Ovary (tissue), 3 donors: ENCODE results near the gene DLG1.

Experiments
- POLR2A ChIP-seq: fragments of 450-650 bp; IDR thresholded peaks from one replicate; pipeline ENCODE4 v1.6.1; 2017; ENCODE audit warnings: antibody characterized with exemption, mild to moderate bottlenecking, moderate library complexity
- TF ChIP-seq, protein P1 (sequence below), 3 donors: fragments of 450-650 bp in 2 of 3; fragments of 200-600 bp in 1 of 3; IDR thresholded peaks; one replicate each; pipeline versions ENCODE4 v1.5.1 to v1.8.0; 2016 to 2022; ENCODE audit warnings: antibody characterized with exemption in 3 of 3, mild to moderate bottlenecking in 1 of 3
- donor health status: DM: no; HTN: no; CAD: no.

DNA sequence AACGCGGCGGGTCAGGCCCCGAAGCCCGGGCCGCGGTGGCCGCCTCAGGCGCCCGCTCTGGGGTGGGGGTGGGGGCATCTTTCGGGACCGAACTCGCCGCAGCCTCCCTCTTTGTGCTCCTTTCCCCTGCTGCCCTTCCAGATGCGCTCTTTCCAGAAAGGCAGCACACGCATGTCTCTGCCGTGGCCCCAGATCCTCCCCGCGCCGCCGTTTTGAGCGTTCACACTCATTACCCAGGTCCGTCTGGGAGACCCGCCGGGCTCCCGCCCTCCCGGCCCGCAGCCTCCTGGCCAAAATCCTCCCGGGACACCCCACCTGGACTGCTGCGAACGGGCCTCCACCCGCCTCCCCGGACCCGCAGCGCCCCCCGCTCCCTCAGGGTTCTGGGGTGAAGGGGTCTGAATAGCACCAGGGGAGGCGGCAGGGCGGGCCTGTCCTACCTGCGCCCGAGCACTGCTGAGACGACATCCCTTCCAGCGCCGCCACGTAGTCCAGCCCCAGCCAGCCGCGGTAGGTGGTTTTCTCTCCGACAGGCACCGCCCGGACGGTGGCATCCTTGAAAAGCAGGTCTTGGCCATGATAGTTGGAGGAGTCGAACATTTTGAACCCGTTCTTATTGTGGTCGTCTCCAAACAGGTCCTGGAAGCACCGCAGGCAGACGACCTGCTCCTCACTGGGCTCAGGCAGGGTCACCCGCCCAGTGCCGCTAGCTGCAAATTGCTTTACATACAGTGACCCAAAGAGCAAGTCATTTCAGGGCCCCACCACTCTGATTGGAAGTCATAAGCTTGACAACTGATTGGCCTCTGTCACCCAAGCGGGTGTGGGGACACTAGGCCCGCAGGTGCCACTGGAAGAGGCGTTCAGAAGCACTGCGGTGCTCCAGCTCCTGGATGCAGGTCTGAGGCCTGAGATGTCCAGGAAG lies 294.7 kb downstream of the DLG1 start:
- TF ChIP-seq, protein P1, sequence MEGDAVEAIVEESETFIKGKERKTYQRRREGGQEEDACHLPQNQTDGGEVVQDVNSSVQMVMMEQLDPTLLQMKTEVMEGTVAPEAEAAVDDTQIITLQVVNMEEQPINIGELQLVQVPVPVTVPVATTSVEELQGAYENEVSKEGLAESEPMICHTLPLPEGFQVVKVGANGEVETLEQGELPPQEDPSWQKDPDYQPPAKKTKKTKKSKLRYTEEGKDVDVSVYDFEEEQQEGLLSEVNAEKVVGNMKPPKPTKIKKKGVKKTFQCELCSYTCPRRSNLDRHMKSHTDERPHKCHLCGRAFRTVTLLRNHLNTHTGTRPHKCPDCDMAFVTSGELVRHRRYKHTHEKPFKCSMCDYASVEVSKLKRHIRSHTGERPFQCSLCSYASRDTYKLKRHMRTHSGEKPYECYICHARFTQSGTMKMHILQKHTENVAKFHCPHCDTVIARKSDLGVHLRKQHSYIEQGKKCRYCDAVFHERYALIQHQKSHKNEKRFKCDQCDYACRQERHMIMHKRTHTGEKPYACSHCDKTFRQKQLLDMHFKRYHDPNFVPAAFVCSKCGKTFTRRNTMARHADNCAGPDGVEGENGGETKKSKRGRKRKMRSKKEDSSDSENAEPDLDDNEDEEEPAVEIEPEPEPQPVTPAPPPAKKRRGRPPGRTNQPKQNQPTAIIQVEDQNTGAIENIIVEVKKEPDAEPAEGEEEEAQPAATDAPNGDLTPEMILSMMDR (IDR thresholded peaks at IDR 0.05): no peak
- no peak for TF ChIP-seq POLR2A
